Sigmoid colon (tissue), 7 donors: ENCODE results near the gene ASB2. TPM values are rescaled to one million over a fixed set of nuclear protein-coding genes. Genes with fewer than 3 reads are reported as not detected.

ENCODE experiments used
- DNase-seq: peaks from one replicate; pipeline ENCODE4 v3.0.0-alpha.2; 2019
- H3K27ac ChIP-seq, 4 donors: fragments of 200-600 bp; sonication (generic); one replicate each; pipeline ENCODE4 v1.5.1; 2016 to 2019; ENCODE audit warnings: mild to moderate bottlenecking in 1 of 4
- H3K27me3 ChIP-seq, 3 donors: fragments of 200-600 bp; sonication (generic); one replicate each; pipeline ENCODE4 v1.5.1; 2019; ENCODE audit warnings: mild to moderate bottlenecking in 1 of 3
- H3K36me3 ChIP-seq, 4 donors: fragments of 200-600 bp; sonication (generic); one replicate each; pipeline ENCODE4 v1.5.1; 2016 to 2019
- H3K4me1 ChIP-seq, 4 donors: fragments of 200-600 bp; sonication (generic); one replicate each; pipeline ENCODE4 v1.5.1; 2017 to 2019
- H3K4me3 ChIP-seq, 4 donors: fragments of 200-600 bp; sonication (generic); one replicate each; pipeline ENCODE4 v1.5.1; 2017 to 2019; ENCODE audit warnings: mild to moderate bottlenecking in 2 of 4, moderate library complexity in 1 of 4
- H3K9me3 ChIP-seq, 4 donors: fragments of 200-600 bp in 3 of 4; sonication (generic) in 3 of 4; one replicate each; pipeline versions ENCODE4 v1.5.1 to v1.6.1; 2013 to 2019
- EP300 ChIP-seq, 4 donors: sonication (generic); formaldehyde crosslinking; IDR thresholded peaks; one replicate each; pipeline ENCODE4 v1.6.1; 2017; ENCODE audit warnings: antibody characterized with exemption in 4 of 4
- POLR2A ChIP-seq, 2 donors: fragments of 450-650 bp; IDR thresholded peaks; one replicate each; pipeline ENCODE4 v1.6.1; 2016; ENCODE audit warnings: antibody characterized with exemption in 2 of 2, mild to moderate bottlenecking in 2 of 2, moderate library complexity in 2 of 2
- POLR2AphosphoS5 ChIP-seq, 4 donors: sonication (generic); formaldehyde crosslinking; IDR thresholded peaks; one replicate each; pipeline ENCODE4 v1.6.1; 2017; ENCODE audit warnings: antibody characterized with exemption in 4 of 4
- WGBS, 2 donors: extraction: QIAGEN DNeasy Blood & Tissue Kit; methylation state at CpG; one replicate each; pipeline ENCODE4 v1.1.7; 2013; 5-methylcytosine and 5-hydroxymethylcytosine counted together
- intact Hi-C: fragments of 100-400 bp; cut with DNase I; formaldehyde crosslinking; loops from one replicate; pipeline ENCODE4 v1.15.1; 2023
- polyA plus RNA-seq, 3 donors: library from polyadenylated mRNA; stranded (reverse); fragments of 200-250 nt; gene quantifications; one replicate each; pipeline ENCODE4 v1.2.3, GENCODE V29; 2013
- total RNA-seq, 4 donors: library from RNA; depleted of rRNA; stranded (reverse); fragments of >200 nt; gene quantifications; one replicate each; pipeline ENCODE4 v1.1.0, GENCODE V29; 2016
- TF ChIP-seq, protein P1 (sequence below), 4 experiments: fragments of 450-650 bp in 3 of 4; fragments of 200-600 bp in 1 of 4; IDR thresholded peaks; one replicate each; pipeline ENCODE4 v1.5.1; 2016 to 2019; ENCODE audit warnings: antibody characterized with exemption in 4 of 4, mild to moderate bottlenecking in 3 of 4, moderate library complexity in 2 of 4
- donor health status: healthy with polysubstance abuse.
- donor health status: Bipolar disorder and iron deficiency.
- donor health status: healthy.

The ASB2 gene
- total and polyA plus RNA-seq, 7 donors: 1.2 to 178 (median 117) TPM

DNA sequence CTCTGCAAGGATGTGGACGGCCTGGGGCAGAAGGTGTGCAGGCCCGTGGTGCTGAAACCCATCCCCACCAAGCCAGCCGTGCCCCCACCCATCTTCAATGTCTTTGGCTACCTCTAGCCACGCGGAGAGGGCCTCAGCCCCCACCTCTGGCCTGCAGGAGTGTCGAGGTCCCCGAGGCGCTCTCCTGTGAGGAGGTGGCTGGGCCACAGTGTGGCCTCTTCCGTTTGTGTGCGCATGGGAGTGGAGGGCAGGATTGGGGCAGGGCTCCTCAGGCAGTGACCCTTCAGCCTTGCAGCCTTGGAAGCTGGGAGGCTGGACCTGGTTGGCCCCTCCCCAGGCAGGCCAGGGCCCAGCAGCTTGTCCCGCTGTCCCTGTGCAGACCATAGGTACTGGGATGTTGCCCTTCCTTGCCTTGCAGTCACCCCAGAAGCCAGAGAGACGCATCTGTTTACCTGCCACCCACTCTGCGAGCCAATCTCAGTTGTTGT is 47.3 kb downstream of the ASB2 start:
- Histone ChIP-seq H3K36me3 (peaks cover 6 to 46% (median 13%) of the 10 kb centered on the region in 4 donors), H3K4me3 (no peak overlapping the region), H3K9me3 (no peaks in the 10 kb centered on the region), H3K4me1 (peaks cover 0 to 21% (median 1%) of the 10 kb centered on the region in 4 donors), H3K27ac (peak overlapping the region in 1 of 4 donors; percentile 31), H3K27me3 (no peaks in the 10 kb centered on the region)
- DNase-seq: no peak
- intact Hi-C loops: no loop called here
- TF ChIP-seq POLR2A (IDR thresholded peaks at IDR 0.05) (no peak), EP300 (IDR thresholded peaks at IDR 0.05) (no peak), POLR2AphosphoS5 (IDR thresholded peaks at IDR 0.05) (no peak)
- TF ChIP-seq, protein P1, sequence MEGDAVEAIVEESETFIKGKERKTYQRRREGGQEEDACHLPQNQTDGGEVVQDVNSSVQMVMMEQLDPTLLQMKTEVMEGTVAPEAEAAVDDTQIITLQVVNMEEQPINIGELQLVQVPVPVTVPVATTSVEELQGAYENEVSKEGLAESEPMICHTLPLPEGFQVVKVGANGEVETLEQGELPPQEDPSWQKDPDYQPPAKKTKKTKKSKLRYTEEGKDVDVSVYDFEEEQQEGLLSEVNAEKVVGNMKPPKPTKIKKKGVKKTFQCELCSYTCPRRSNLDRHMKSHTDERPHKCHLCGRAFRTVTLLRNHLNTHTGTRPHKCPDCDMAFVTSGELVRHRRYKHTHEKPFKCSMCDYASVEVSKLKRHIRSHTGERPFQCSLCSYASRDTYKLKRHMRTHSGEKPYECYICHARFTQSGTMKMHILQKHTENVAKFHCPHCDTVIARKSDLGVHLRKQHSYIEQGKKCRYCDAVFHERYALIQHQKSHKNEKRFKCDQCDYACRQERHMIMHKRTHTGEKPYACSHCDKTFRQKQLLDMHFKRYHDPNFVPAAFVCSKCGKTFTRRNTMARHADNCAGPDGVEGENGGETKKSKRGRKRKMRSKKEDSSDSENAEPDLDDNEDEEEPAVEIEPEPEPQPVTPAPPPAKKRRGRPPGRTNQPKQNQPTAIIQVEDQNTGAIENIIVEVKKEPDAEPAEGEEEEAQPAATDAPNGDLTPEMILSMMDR (IDR thresholded peaks at IDR 0.05): no peak
- 57 to 78% methylated on average over 13 of the region's 13 CpGs for WGBS, 2 donors

GRCh38 chr14:93928184-93929047 is 48.0 kb downstream of the ASB2 start:
- H3K4me1 ChIP-seq: peaks cover 0 to 20% (median 0%) of the 10 kb centered on the region in 4 donors
- DNase-seq: no peak
- H3K27ac ChIP-seq: peak overlapping the region in 1 of 4 donors; percentile 31
- TF ChIP-seq EP300 (IDR thresholded peaks at IDR 0.05): no peak
- TF ChIP-seq POLR2A (IDR thresholded peaks at IDR 0.05): no peak
- TF ChIP-seq, protein P1 (IDR thresholded peaks at IDR 0.05): no peak
- TF ChIP-seq POLR2AphosphoS5 (IDR thresholded peaks at IDR 0.05): no peak
- no peaks in the 10 kb centered on the region for H3K27me3 ChIP-seq
- WGBS, 2 donors: 84 to 90% methylated on average over 26 of the region's 26 CpGs
- peaks cover under 1 to 39% (median 9%) of the 10 kb centered on the region in 4 donors for H3K36me3 ChIP-seq
- no peak overlapping the region for H3K4me3 ChIP-seq
- intact Hi-C loops: no loop called here
- H3K9me3 ChIP-seq: no peaks in the 10 kb centered on the region

DNA sequence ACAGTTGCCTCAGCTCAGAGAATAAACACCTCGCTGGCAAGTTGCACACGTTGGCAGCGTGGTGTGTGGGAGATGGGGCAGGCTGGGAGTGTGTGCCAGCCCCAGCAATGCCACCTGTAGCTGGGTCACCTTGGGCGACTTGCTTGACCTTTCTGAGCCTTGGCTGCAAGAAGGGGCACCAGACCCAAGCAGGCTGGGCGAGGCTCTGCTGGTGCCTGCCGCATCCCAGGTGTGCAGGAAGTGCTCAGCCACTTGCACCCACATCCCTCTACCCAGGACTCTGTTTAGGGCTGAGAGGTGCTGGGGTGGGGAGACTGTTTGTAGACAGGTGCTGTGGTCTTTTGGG is 48.6 kb downstream of the ASB2 start:
- Histone ChIP-seq H3K4me3 (no peak overlapping the region), H3K36me3 (peaks cover 0 to 32% (median 8%) of the 10 kb centered on the region in 4 donors), H3K9me3 (no peaks in the 10 kb centered on the region), H3K27me3 (no peaks in the 10 kb centered on the region), H3K27ac (peak overlapping the region in 1 of 4 donors; percentile 31), H3K4me1 (peaks cover 0 to 20% (median 0%) of the 10 kb centered on the region in 4 donors)
- TF ChIP-seq POLR2A (IDR thresholded peaks at IDR 0.05) (no peak), EP300 (IDR thresholded peaks at IDR 0.05) (no peak), POLR2AphosphoS5 (IDR thresholded peaks at IDR 0.05) (peak in 1 of 4 donors; percentile 22)
- TF ChIP-seq, protein P1 (IDR thresholded peaks at IDR 0.05): no peak
- WGBS, 2 donors: 44 to 59% methylated on average over 6 of the region's 6 CpGs
- DNase-seq: no peak
- intact Hi-C loops: no loop called here

DNA sequence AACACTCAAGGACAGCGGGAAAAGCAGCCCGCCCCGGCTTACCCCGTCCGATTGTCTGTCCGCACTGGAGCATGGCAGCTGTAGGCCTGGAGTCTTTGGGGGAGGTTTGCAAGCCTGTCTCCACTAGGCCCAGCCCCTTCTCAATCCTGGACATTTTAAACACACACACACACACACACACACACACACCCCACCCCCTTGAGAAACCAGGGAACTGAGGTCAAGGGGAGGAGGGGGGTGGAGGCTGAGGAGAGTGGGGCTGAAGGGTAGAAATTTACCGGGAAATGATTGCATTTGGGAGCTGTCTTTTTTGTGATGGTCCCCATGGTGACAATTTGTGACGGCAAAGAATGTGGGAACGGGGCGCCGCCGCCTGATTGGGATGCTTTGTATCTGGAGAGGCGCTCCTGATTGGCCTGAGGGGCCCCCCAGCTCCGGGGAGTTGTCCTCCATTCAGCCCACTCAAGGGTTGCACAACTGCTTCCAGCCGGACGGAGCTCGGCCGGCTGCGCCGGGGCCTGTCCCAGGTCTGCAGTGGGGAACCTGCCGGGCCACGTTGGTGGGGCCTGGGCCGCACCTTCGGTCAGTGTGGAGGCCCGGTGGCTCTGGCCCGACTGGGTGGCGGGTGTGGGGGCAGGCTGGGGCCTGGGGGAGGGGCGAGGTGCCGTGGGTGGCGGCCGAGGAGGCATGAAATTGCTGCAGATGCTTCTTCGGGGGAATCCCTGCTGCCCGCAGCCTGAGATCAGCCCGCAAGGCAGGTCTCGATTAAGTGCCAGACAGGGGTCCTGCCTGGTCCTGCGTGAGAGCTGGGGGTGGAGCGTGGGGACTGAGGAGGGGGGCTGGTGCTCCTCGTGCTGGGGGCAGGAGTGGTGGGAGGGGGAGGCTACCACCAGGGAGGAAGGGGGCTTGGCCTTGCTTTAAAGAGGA is 49.2 kb downstream of the ASB2 start, which contains the start of gene FAM181A:
FAM181A (plus strand) TSS at position 472 of the 927 bp plus-strand sequence. CDS start 942 bp downstream, outside the sequence.
- H3K27ac ChIP-seq: peak within 1 kb of the TSS in 1 of 4 donors; percentile 31
- 66 to 73% methylated on average over 38 of the region's 38 CpGs for WGBS, 2 donors
- no peaks in the 10 kb centered on the region for H3K27me3 ChIP-seq
- H3K9me3 ChIP-seq: no peaks in the 10 kb centered on the region
- TF ChIP-seq POLR2A (IDR thresholded peaks at IDR 0.05) (no peak), POLR2AphosphoS5 (IDR thresholded peaks at IDR 0.05) (no peak), EP300 (IDR thresholded peaks at IDR 0.05) (no peak)
- TF ChIP-seq, protein P1 (IDR thresholded peaks at IDR 0.05): no peak
- intact Hi-C loops: no loop called here
- peaks cover 0 to 26% (median 5%) of the 10 kb centered on the region in 4 donors for H3K36me3 ChIP-seq
- H3K4me3 ChIP-seq: no peak within 1 kb of the TSS
- H3K4me1 ChIP-seq: peaks cover 0 to 20% (median 0%) of the 10 kb centered on the region in 4 donors
- no peak for DNase-seq
